ENCODE measurements around the gene LRMDA.

GRCh38 chr10:75926763-75927162, 495.3 kb downstream of the LRMDA start:
- TF ChIP-seq CTCF (optimal IDR thresholded peaks at IDR 0.05 in 1 of 3, IDR thresholded peaks at IDR 0.05 in 1 of 3, conservative IDR thresholded peaks at IDR 0.05 in 1 of 3; ENCODE audit: extremely low read depth in 1 of 3, insufficient read depth in 2 of 3, low read length in 3 of 3): peak in 1 of 3 experiments; percentile 72
- no peak for TF ChIP-seq EZH2 (IDR thresholded peaks at IDR 0.05; ENCODE audit: low read length)

All from keratinocyte (primary cell).